ENCODE results near the gene ASCC2.
A peak's percentile ranks its signal among the peaks of the same experiment; 100 is the strongest.

ASCC2 gene

GRCh38 chr22:29751669-29752068 lies 86.4 kb downstream of the ASCC2 start:
- DNase-seq: no peak

DNA sequence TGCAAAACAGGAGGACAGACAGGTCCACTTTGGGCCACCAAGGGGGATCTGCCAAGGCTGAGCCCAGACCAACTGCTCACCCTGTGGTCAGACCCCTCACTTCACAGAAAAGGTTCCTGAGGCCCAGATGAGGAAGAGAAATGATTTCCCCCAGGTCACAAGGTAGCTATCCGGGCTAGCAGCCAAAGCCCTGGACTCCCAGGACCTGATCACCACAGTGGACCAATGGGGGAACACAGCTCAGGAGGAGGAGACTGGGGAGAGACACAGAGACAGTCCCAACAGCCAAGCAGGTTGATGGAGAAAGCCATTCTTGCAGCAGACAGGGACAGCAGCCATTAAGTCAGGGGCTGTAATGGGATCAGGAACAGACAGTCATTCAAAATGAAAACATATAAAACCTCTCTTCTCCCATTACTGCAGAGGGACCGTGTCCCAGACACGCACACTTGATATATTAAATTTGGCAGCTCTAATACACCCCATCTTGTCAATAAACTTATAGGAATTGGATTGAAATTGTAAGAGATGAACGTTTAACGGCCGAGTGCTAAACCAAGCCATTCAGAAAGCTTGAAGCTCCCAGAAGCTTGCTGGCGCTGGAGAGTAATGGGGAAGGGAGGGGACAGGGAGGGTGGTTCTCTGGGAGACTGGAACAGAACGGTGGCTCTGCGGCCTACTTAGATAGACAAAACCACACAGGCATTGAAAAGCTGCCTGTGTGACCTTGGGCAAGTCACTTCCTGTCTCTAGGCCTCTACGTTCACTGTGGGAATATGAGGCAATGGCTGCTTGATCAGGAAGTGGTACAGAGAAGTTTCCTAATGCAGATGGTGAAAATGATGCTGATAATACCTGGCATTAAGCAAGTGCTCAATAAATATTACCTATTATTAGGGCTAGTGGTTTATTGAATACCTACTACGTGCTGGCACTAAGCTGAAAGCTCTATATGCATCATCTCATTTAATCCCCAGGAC lies 87.2 kb downstream of the ASCC2 start:
- no peak for DNase-seq

- no peak for DNase-seq
Observed at GRCh38 chr22:29750029-29750428, 88.0 kb downstream of the ASCC2 start.

DNA sequence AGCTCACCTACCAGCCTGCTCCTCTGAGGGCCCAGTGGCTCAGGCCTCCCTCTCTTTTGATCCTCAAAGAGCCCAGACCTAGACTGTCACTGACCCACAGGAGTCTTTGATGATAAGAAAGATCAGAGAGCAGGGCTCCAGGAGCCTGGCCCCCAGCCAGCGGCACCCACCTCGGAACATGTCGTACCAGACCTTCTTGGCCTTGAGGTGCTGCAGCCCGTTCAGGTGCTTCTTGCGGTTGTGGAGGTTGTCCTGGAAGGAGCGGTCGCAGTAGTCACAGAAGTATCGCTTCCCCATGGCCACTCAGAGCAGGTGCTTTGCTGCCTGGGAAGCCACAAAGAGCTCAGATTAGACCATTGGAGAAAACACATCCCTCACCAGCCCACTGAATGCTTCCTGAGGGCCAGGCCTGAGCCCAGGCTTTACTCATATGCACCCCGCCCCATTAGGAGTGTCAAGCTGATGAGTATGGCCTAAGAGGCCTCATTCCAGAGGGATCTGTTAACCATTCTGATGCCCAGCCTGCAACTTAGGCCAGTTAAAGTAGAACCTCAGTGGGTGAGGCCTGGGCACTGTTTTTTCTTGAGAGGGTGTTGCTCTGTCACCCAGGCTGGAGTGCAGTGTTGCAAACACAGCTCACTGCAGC lies 89.7 kb downstream of the ASCC2 start:
- DNase-seq: no peak

DNA sequence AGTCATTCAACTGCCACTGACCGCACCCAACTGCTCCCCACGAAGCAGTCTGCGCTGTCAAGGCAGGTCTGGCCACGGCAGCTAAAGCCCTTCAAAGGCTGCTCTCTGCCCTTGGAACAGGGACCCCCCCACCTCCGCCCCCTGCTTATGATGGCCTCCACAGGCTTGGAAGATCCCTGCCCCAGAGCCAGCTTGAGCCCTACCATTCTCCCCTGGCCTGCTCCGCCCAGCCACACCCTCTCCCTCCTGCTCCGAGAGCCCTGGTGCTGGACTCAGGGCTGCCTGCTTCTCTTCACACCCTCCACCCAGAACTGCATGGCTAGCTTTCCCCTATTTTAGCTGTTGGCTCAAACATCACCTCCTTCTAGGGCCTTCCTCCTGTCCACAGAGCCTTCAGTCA lies 90.2 kb downstream of the ASCC2 start:
- DNase-seq: no peak

GRCh38 chr22:29744902-29745301 lies 93.2 kb downstream of the ASCC2 start:
- DNase-seq: peak in 1 of 3 experiments; percentile 62

DNA sequence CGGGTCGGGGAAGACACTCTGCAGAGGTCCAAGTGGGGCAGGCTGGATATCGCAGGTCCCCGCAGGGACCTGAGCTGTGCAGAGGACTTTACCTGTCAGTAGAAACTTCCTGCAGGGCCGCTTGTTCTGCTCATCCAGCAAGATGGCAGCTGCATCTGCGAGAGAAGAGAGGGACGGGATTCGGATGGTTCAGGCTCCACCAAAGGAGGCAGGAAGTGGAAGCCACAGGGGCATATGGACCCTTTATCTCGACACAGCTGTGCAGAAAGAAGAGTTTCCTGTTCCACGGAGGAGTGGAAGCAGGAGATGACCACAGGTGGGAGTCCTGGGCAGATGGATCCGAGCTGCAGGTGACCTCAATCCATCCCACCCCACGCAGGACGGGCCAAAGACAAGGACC lies 95.7 kb downstream of the ASCC2 start:
- DNase-seq: no peak

- DNase-seq: no peak
Observed at GRCh38 chr22:29741926-29742325, 96.1 kb downstream of the ASCC2 start.

- no peak for DNase-seq
Observed at GRCh38 chr22:29740216-29740615, 97.9 kb downstream of the ASCC2 start.

DNA sequence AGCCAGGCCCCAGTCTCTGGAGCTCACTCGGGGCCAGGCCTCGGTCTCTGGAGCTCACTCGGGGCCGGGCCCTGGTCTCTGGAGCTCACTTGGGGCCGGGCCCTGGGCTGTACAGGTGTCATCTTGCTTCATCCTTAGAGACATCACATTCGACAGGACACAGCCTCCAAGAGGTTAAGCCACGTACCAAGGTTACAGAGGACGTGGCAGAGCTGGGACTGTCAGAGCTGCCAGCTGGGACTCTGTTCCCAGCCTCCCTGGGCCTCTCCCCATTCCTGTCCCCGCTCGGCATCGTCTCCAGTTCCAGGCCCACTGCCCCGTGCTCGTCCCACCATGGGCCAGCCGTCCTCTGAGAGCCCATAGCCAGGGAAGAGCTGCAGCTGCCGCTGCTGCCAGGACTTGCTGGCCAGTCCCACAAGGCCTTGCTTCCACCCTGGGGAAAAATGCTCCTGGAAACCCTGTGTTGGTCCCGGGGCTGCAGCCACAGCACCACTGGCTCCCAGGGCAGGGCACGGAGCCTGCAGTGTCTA lies 98.7 kb downstream of the ASCC2 start:
- no peak for DNase-seq
